GM12892 (cell line): ENCODE measurements around the gene SDS.

ENCODE experiments used
- POLR2AphosphoS5 ChIP-seq: IDR thresholded peaks from 2 replicates; pipeline ENCODE4 v1.6.1; 2011; ENCODE audit warnings: low read depth, low read length, control low read depth
- TAF1 ChIP-seq: IDR thresholded peaks from 2 replicates; pipeline ENCODE4 v1.6.1; 2011; ENCODE audit warnings: low read depth, mild to moderate bottlenecking, control low read depth, low read length, borderline replicate concordance

DNA sequence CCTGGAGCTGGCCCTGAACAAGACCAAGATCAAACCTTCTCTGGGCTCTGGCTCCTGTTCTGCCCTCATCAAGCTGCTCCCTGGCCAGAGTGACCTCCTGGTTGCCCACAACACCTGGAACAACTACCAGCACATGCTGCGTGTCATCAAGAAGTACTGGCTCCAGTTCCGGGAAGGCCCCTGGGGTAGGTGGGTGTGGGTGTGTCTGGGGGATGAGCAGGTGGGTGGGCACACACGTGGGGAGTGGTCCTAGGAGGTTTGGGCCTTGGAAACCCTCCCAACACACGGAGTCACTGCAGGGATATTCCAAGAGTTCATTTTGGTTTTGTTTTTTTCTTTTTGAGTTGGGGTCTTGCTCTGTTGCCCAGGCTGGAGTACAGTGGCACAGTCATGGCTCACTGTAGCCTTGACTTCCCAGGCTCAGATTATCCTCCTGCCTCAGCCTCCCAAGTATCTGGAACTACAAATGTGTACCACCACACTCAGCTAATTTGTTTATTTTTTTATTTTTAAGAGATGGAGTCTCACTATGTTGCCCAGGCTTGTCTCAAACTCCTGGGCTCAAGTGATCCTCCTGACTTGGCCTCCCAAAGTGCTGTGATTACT, 28.8 kb downstream of the SDS start:
- TF ChIP-seq POLR2AphosphoS5 = no peak
- TF ChIP-seq TAF1 = no peak
